ENCODE results near the gene PDE7B. TPM values are rescaled to one million over a fixed set of nuclear protein-coding genes. Genes with fewer than 3 reads are reported as not detected.

Gene PDE7B
- total and polyA plus RNA-seq, 9 of the 15 experiments (the other 6 are each of a cell fraction or from before 2014, with no cell fraction given) = 0.01 TPM; not detected in 8

GRCh38 chr6:136092897-136093296 lies 241.4 kb downstream of the PDE7B start:
- Histone ChIP-seq H3K36me3 (ENCODE audit: control insufficient read depth, insufficient read depth, low read length) (no peaks in the 10 kb centered on the region), H3K9me1 (ENCODE audit: control insufficient read depth, insufficient read depth, low read length) (no peaks in the 10 kb centered on the region), H3K4me2 (ENCODE audit: insufficient read depth, low read length) (no peak overlapping the region), H3K79me2 (ENCODE audit: control insufficient read depth, insufficient read depth, low read length) (no peaks in the 10 kb centered on the region), H3K9me3 (replicated peaks; ENCODE audit: control insufficient read depth, insufficient read depth, low read depth, low read length) (no peaks in the 10 kb centered on the region), H4K20me1 (replicated peaks; ENCODE audit: control insufficient read depth, insufficient read depth, low read length) (no peaks in the 10 kb centered on the region), H3K4me3 (no peak overlapping the region), H3K27ac (ENCODE audit: extremely low read depth, low read depth, low read length) (no peak overlapping the region), H3K27me3 (ENCODE audit: control insufficient read depth in 2 of 2, insufficient read depth in 2 of 2, low read length in 2 of 2) (peaks cover 0 to 2% of the 10 kb centered on the region in 2 experiments; a peak in 3 of 5 replicates), H3K9ac (ENCODE audit: insufficient read depth in 1 of 2, low read depth in 2 of 2, low read length in 2 of 2) (no peak overlapping the region), H2AFZ (ENCODE audit: low read depth, low read length) (no peak overlapping the region), H3K4me1 (replicated peaks in 1 of 2; ENCODE audit: control insufficient read depth in 2 of 2, insufficient read depth in 2 of 2, low read length in 2 of 2) (no peaks in the 10 kb centered on the region)
- intact Hi-C loops (cut with micrococcal nuclease) (no loop called here), in situ Hi-C loops (cut with MboI) (no loop called here)
- no peak for TF ChIP-seq RFX1 (IDR thresholded peaks at IDR 0.05)
- no peak for TF ChIP-seq POLR2B (IDR thresholded peaks at IDR 0.05; ENCODE audit: low read depth, partially characterized antibody)
- TF ChIP-seq ZNF507 (tag; conservative IDR thresholded peaks at IDR 0.05) = no peak
- no peak for TF ChIP-seq ZEB2 (IDR thresholded peaks at IDR 0.05)
- TF ChIP-seq, protein P1, sequence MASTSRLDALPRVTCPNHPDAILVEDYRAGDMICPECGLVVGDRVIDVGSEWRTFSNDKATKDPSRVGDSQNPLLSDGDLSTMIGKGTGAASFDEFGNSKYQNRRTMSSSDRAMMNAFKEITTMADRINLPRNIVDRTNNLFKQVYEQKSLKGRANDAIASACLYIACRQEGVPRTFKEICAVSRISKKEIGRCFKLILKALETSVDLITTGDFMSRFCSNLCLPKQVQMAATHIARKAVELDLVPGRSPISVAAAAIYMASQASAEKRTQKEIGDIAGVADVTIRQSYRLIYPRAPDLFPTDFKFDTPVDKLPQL (IDR thresholded peaks at IDR 0.05; ENCODE audit: extremely low read depth, insufficient read length) = no peak
- TF ChIP-seq COPS2 (conservative IDR thresholded peaks at IDR 0.05) = no peak
- TF ChIP-seq MXI1 (IDR thresholded peaks at IDR 0.05; ENCODE audit: low read depth, low read length) = no peak
- TF ChIP-seq, protein P2, sequence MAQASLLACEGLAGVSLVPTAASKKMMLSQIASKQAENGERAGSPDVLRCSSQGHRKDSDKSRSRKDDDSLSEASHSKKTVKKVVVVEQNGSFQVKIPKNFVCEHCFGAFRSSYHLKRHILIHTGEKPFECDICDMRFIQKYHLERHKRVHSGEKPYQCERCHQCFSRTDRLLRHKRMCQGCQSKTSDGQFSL (CRISPR knock-in tag; IDR thresholded peaks at IDR 0.05) = no peak
- TF ChIP-seq, protein P2 (tag; IDR thresholded peaks at IDR 0.05) = no peak
- no peak for TF ChIP-seq CHD4 (IDR thresholded peaks at IDR 0.05; ENCODE audit: insufficient read depth, insufficient replicate concordance, low read depth, low read length, poor library complexity, severe bottlenecking)
- TF ChIP-seq MAFF (IDR thresholded peaks at IDR 0.05; ENCODE audit: low read length) = no peak
- TF ChIP-seq SMARCE1 (IDR thresholded peaks at IDR 0.05) = no peak
- TF ChIP-seq E2F1 (CRISPR knock-in tag; IDR thresholded peaks at IDR 0.05) = no peak
- no peak for TF ChIP-seq HMG20B (CRISPR knock-in tag; IDR thresholded peaks at IDR 0.05)
- TF ChIP-seq XRCC3 (IDR thresholded peaks at IDR 0.05) = no peak
- no peak for TF ChIP-seq SRSF3 (IDR thresholded peaks at IDR 0.05; ENCODE audit: insufficient read depth, low read length)
- no peak for TF ChIP-seq KLF16 (IDR thresholded peaks at IDR 0.05)
- TF ChIP-seq MAFK (IDR thresholded peaks at IDR 0.05; ENCODE audit: low read length) = no peak
- ChIA-PET CTCF (ENCODE audit: low intra/inter-chr PET ratio) (no interaction called here), POLR2A (interaction anchor here (0.6 to 0.7 kb wide), 2 partner anchors 14 to 197 kb away, joined by 3 read pairs; partner anchors contain the start of gene BCLAF1)
- no peak for DNase-seq (ENCODE audit: extremely low read depth in 1 of 4, low spot score in 3 of 4)
- BruUV-seq (replicated peaks) = no TSS peak
- no peak for FAIRE-seq
- no peak for ATAC-seq
- WGBS (ENCODE audit: insufficient coverage, low coverage, missing lambda C conversion rate) = 2% methylated on average over 3 of the region's 3 CpGs
